Hepatocyte (in vitro differentiated cells): ENCODE data around the gene STEAP3. TPM values are rescaled to one million over a fixed set of nuclear protein-coding genes. Genes with fewer than 3 reads are reported as not detected.

ENCODE experiments used
- DNase-seq: peaks from one replicate; pipeline ENCODE4 v3.0.0-alpha.2; 2016; ENCODE audit warnings: low spot score
- H2AFZ ChIP-seq: fragments of 200-600 bp; sonication (generic); 2 replicates; pipeline ENCODE4 v1.6.0; 2016; ENCODE audit warnings: antibody characterized with exemption, mild to moderate bottlenecking
- H3K27ac ChIP-seq: fragments of 200-600 bp; sonication (generic); 2 replicates; pipeline ENCODE4 v1.5.1; 2016; ENCODE audit warnings: mild to moderate bottlenecking
- H3K27me3 ChIP-seq: fragments of 200-600 bp; sonication (generic); 2 replicates; pipeline ENCODE4 v1.6.1; 2016
- H3K36me3 ChIP-seq: fragments of 200-600 bp; sonication (generic); replicated peaks from 2 replicates; pipeline ENCODE4 v1.5.1; 2016; ENCODE audit warnings: low read depth; ENCODE audit not compliant: insufficient read depth
- H3K4me1 ChIP-seq: fragments of 200-600 bp; sonication (generic); 2 replicates; pipeline ENCODE4 v1.5.1; 2016; ENCODE audit warnings: mild to moderate bottlenecking, moderate library complexity; ENCODE audit not compliant: insufficient read depth
- H3K4me2 ChIP-seq: fragments of 200-600 bp; sonication (generic); 2 replicates; pipeline ENCODE4 v1.6.0; 2016
- H3K4me3 ChIP-seq: fragments of 200-600 bp; sonication (generic); 2 replicates; pipeline ENCODE4 v1.5.1; 2016; ENCODE audit warnings: mild to moderate bottlenecking
- H3K79me2 ChIP-seq: fragments of 200-600 bp; sonication (generic); 2 replicates; pipeline ENCODE4 v1.6.0; 2017; ENCODE audit warnings: mild to moderate bottlenecking
- H3K9me2 ChIP-seq: fragments of 200-600 bp; sonication (generic); replicated peaks from 2 replicates; pipeline ENCODE4 v1.6.0; 2017; ENCODE audit warnings: mild to moderate bottlenecking; ENCODE audit not compliant: insufficient read depth
- H3K9me3 ChIP-seq: fragments of 200-600 bp; sonication (generic); 2 replicates; pipeline ENCODE4 v1.5.1; 2016; ENCODE audit warnings: low read depth, mild to moderate bottlenecking
- H4K20me1 ChIP-seq: fragments of 200-600 bp; sonication (generic); 2 replicates; pipeline ENCODE4 v1.6.0; 2016; ENCODE audit warnings: mild to moderate bottlenecking; ENCODE audit not compliant: insufficient read depth, poor library complexity, severe bottlenecking
- CTCF ChIP-seq: fragments of 200-600 bp; sonication (generic); IDR thresholded peaks from 2 replicates; pipeline ENCODE4 v1.5.1; 2016; ENCODE audit warnings: antibody characterized with exemption, mild to moderate bottlenecking; ENCODE audit not compliant: poor library complexity
- EZH2 ChIP-seq: fragments of 200-600 bp; sonication (generic); IDR thresholded peaks from 2 replicates; pipeline ENCODE4 v1.6.1; 2016; ENCODE audit warnings: antibody characterized with exemption, mild to moderate bottlenecking, borderline replicate concordance
- EZH2phosphoT487 ChIP-seq: fragments of 200-600 bp; sonication (generic); IDR thresholded peaks from one replicate; pipeline ENCODE4 v1.6.1; 2018; ENCODE audit warnings: antibody characterized with exemption, mild to moderate bottlenecking, low read depth, moderate library complexity; ENCODE audit not compliant: unreplicated experiment, severe bottlenecking
- WGBS: methylation state at CpG from one replicate; pipeline ENCODE4 v1.1.6; 2016; ENCODE audit warnings: low lambda C conversion rate; ENCODE audit errors: missing lambda C conversion rate; 5-methylcytosine and 5-hydroxymethylcytosine counted together
- polyA plus RNA-seq: library from polyadenylated mRNA; unstranded; fragments of >200 nt; fragmentation: Nextera tagmentation; extraction: Ambion mirVana; gene quantifications from 2 replicates; pipeline ENCODE4 v1.2.1, GENCODE V29; 2016
- total RNA-seq: library from RNA; depleted of rRNA; stranded (reverse); fragments of >200 nt; gene quantifications from 2 replicates; pipeline ENCODE4 v1.2.3, GENCODE V29; 2014

Gene STEAP3
- total and polyA plus RNA-seq, 2 experiments from 2014 or later, result 11.2 to 12.0 TPM

- no peak overlapping the region for H2AFZ ChIP-seq
- no peaks in the 10 kb centered on the region for H3K9me2 ChIP-seq
- TF ChIP-seq CTCF (no peak), EZH2phosphoT487 (no peak), EZH2 (no peak)
- H3K27ac ChIP-seq, result peak overlapping the region; percentile 52
- H3K9me3 ChIP-seq, result no peaks in the 10 kb centered on the region
- no peaks in the 10 kb centered on the region for H3K27me3 ChIP-seq
- H4K20me1 ChIP-seq, result no peaks in the 10 kb centered on the region
- H3K4me3 ChIP-seq, result no peak overlapping the region
- DNase-seq, result no peak
- H3K79me2 ChIP-seq, result no peaks in the 10 kb centered on the region
- H3K4me2 ChIP-seq, result no peak overlapping the region
- peaks cover 14% of the 10 kb centered on the region for H3K4me1 ChIP-seq
- 91% methylated on average over 5 of the region's 5 CpGs for WGBS
- H3K36me3 ChIP-seq, result no peaks in the 10 kb centered on the region
These were observed 35.7 kb downstream of the STEAP3 start for GRCh38 chr2:119259296-119259860.

GRCh38 chr2:119260646-119261492 is 37.2 kb downstream of the STEAP3 start:
- peaks cover 11% of the 10 kb centered on the region for H3K4me1 ChIP-seq
- H2AFZ ChIP-seq, result no peak overlapping the region
- H3K79me2 ChIP-seq, result no peaks in the 10 kb centered on the region
- no peaks in the 10 kb centered on the region for H3K36me3 ChIP-seq
- H3K9me3 ChIP-seq, result no peaks in the 10 kb centered on the region
- WGBS, result 72% methylated on average over 11 of the region's 11 CpGs
- H4K20me1 ChIP-seq, result no peaks in the 10 kb centered on the region
- no peak overlapping the region for H3K4me2 ChIP-seq
- no peak for DNase-seq
- TF ChIP-seq CTCF, result no peak
- no peak for TF ChIP-seq EZH2
- no peak for TF ChIP-seq EZH2phosphoT487
- no peak overlapping the region for H3K27ac ChIP-seq
- no peak overlapping the region for H3K4me3 ChIP-seq
- no peaks in the 10 kb centered on the region for H3K27me3 ChIP-seq
- H3K9me2 ChIP-seq, result no peaks in the 10 kb centered on the region

GRCh38 chr2:119261493-119262225 is 38.0 kb downstream of the STEAP3 start:
- DNase-seq, result no peak
- Histone ChIP-seq H3K27ac (no peak overlapping the region), H3K4me3 (no peak overlapping the region), H3K4me2 (no peak overlapping the region), H2AFZ (no peak overlapping the region), H3K36me3 (no peaks in the 10 kb centered on the region), H3K9me3 (no peaks in the 10 kb centered on the region), H3K79me2 (no peaks in the 10 kb centered on the region), H3K9me2 (no peaks in the 10 kb centered on the region), H3K4me1 (peaks cover 11% of the 10 kb centered on the region), H3K27me3 (no peaks in the 10 kb centered on the region), H4K20me1 (no peaks in the 10 kb centered on the region)
- no peak for TF ChIP-seq CTCF
- TF ChIP-seq EZH2phosphoT487, result no peak
- TF ChIP-seq EZH2, result no peak
- 87% methylated on average over 17 of the region's 17 CpGs for WGBS
